GM21529 (cell line): ENCODE measurements around the gene CAST.

Experiments
- ATAC-seq: cut with Tn5 transposase; IDR thresholded peaks from one replicate; pipeline ENCODE4 v1.9.1; 2021; ENCODE audit not compliant: unreplicated experiment

Gene CAST

GRCh38 chr5:96812851-96813250 is 150.7 kb downstream of the CAST start:
- no peak for ATAC-seq

DNA sequence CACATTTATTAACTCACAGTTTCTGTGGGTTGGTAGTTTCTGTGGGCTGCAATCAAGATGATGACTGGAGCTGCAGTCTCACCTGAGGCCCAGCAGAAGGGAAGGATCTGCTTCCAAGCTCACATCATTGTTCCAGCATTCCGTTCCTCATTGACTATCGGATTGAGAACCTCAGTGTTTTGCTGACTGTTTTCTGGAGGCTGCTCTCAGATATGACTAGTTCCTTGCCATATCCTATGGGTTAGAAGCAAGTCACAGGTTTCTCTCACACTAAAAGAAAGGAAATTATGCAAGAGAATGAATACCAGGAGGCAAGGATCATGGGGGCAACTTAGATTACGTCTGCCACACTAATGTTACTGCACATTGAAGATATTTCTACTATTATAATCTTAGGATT is 151.9 kb downstream of the CAST start:
- ATAC-seq, result no peak

GRCh38 chr5:96816411-96816939 is 154.3 kb downstream of the CAST start:
- peak; percentile 84 for ATAC-seq

- peak; percentile 43 for ATAC-seq
These were observed 154.8 kb downstream of the CAST start for GRCh38 chr5:96816991-96817390.

DNA sequence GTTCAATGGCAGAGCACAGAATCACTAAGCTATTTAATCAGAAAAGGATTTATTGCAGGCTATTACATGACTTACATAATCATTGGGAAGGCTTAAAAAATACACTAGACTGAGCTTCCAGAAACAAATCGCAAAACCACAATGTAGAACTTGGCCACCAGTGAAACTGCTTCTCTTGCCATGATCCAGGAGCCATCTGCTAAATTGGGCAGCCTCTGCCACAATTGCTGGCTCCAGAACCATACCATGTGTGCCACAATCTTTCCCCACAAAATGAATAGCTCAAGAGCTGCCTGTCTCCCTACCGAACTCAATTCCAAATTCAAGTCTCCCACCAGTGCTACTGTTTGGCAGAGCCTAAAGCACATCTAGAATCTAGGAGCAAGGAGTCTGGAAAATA is 155.3 kb downstream of the CAST start:
- no peak for ATAC-seq

- no peak for ATAC-seq
These were observed 156.1 kb downstream of the CAST start for GRCh38 chr5:96818125-96818788.

DNA sequence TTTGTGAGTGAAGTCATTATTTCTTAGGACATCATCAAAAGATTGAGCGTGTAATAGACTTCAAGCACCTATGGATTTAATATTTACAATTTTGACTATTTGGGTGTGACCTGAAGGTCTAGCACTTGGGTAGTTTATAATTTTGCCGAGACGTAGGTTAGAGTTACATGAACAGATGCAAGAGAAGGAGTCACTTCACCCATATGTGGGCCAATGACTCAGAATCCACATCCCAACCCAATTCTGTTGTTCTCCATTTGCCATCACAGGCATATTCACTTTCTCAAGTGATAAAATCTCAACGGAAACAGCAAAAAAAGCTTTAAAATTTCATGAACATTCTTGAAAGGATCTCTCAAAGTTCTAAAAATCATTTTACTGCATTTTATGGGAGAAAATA is 157.6 kb downstream of the CAST start:
- ATAC-seq, result no peak

DNA sequence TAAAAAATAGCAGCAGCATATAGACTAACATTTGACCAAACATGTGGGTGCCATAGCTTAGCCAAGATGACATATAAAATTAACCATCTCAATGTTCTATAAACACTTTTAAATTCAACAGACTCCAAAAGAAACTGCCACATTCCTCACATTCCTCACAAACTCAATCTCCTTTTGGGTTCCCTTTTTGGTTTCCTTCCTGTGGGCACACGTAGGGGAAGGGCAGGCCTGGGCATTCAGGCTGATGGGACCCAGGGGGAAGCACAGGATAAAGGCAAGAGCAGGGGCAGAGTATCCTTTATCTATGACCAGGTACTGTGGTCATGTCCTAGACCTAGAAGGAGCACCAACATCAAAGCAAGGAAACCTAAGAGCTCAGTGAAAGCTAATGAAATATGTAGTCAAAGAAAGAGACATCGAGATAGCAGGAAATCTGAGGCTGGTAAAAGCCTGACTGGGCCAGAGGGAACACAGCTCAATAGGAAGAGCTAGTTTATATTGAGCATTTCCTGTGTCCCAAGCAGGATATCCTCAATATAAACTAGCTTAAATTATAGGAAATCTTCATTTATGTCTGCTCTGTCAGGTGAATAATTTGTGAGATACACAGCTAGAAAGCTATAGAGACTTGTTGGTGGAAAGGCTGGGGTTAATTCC is 159.2 kb downstream of the CAST start:
- no peak for ATAC-seq

DNA sequence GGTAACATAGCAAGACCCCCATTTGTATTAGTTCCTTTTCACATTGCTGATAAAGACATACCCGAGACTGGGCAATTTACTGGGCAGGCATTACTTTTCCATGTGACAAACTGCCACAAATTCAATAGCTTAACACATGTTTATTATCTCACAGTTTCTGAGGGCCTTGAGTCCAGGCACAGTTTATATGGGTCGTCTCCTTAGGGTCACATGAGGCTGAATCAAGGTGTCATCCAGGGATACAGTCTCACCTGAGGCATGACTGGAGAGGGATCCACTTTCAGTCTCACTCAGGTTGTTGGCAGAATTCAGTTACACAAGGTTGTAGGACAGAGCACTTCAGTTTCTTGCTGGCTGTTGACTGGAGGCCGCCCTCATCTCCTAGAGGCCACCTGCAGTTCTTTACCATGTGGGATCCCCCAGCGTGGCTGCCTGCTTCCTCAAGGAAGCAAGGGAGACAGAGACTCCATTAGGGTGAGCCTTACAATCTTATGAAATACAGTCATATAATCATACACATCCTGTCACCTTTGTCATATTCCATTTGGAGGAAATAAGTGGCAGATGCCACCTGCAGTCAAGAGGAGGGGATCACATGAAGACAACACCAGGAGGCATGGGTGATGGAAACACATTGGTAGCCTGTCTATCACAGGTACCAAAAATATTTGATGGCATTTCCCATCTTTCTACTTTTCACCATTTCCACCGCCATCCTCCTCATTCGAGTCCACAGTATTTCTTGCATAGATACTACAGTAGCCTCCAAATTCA is 160.7 kb downstream of the CAST start:
- ATAC-seq, result no peak

GRCh38 chr5:96823900-96824380 is 161.8 kb downstream of the CAST start:
- ATAC-seq, result peak; percentile 97
